HepG2 (cell line): ENCODE data around the gene SMIM14. TPM values are rescaled to one million over a fixed set of nuclear protein-coding genes. Genes with fewer than 3 reads are reported as not detected.

Source experiments
- ATAC-seq: fragments of 200-7000 bp; cut with Tn5 transposase; 3 replicates; pipeline ENCODE4 v1.9.1; 2020; ENCODE audit warnings: mild to moderate bottlenecking, moderate library complexity
- BruUV-seq: library from RNA; stranded (reverse); fragments of 400-500 nt; replicated peaks from 2 replicates; lab custom pipeline; 2021; lab: Mats Ljungman, UMichigan
- CTCF ChIA-PET: fragments of 300-600 bp; formaldehyde crosslinking; extraction: SDS; loops from one replicate; lab custom pipeline; 2021; ENCODE audit warnings: low total read pairs, inconsistent platforms, low intra/inter-chr PET ratio; lab: Yijun Ruan, JAX
- POLR2A ChIA-PET: fragments of 350-600 bp; sonication (Branson Sonifier 250); formaldehyde crosslinking; loops from one replicate; lab custom pipeline; 2020; ENCODE audit warnings: antibody characterized with exemption, inconsistent platforms; lab: Yijun Ruan, JAX
- DNase-seq: peaks from one replicate; pipeline ENCODE4 v3.0.0-alpha.2; 2015; ENCODE audit warnings: low spot score
- FAIRE-seq: peaks from 3 replicates; lab custom pipeline; 2011; peaks lifted over from hg19 to GRCh38; lab: Jason Lieb, UNC
- H2AFZ ChIP-seq: one replicate; pipeline ENCODE4 v1.6.1; 2011; ENCODE audit warnings: low read length, inconsistent platforms
- H3K27ac ChIP-seq: fragments of 300-600 bp; 3 replicates; pipeline ENCODE4 v1.8.0; 2011; ENCODE audit warnings: mixed run types, mild to moderate bottlenecking, mixed read lengths, low read length, inconsistent platforms; ENCODE audit not compliant: insufficient read depth; ENCODE audit errors: extremely low read length
- H3K27me3 ChIP-seq, 2 experiments: fragments of 200-600 bp in 1 of 2; 2 replicates in 1 of 2; 3 replicates in 1 of 2; pipeline versions ENCODE4 v1.6.0 to v1.8.0; 2011; ENCODE audit warnings: low read length in 2 of 2, mild to moderate bottlenecking in 2 of 2, moderate library complexity in 2 of 2, inconsistent platforms in 1 of 2; ENCODE audit not compliant: insufficient read depth in 2 of 2, control insufficient read depth in 1 of 2
- H3K36me3 ChIP-seq, 2 experiments: fragments of 200-600 bp in 1 of 2; replicated peaks in 1 of 2; 2 replicates in 1 of 2; 3 replicates in 1 of 2; pipeline versions ENCODE4 v1.5.1 to v1.8.0; 2011; ENCODE audit warnings: low read length in 2 of 2, inconsistent platforms in 1 of 2; ENCODE audit not compliant: insufficient read depth in 2 of 2, control insufficient read depth in 1 of 2
- H3K4me1 ChIP-seq: 2 replicates; pipeline ENCODE4 v1.5.1; 2012; ENCODE audit warnings: low read length, inconsistent platforms; ENCODE audit not compliant: insufficient read depth
- H3K4me2 ChIP-seq: 2 replicates; pipeline ENCODE4 v1.6.0; 2011; ENCODE audit warnings: low read depth, low read length, inconsistent platforms
- H3K4me3 ChIP-seq, 3 experiments: fragments of 200-600 bp in 1 of 3; sonication (generic), shearing (Covaris generic) in 1 of 3; replicated peaks in 1 of 3; 2 replicates each; pipeline ENCODE4 v1.5.1; 2011 to 2016; ENCODE audit warnings: low read length in 3 of 3, inconsistent platforms in 2 of 3, low read depth in 2 of 3, mild to moderate bottlenecking in 2 of 3, control low read depth in 1 of 3, mixed read lengths in 1 of 3; ENCODE audit not compliant: insufficient read depth in 1 of 3
- H3K79me2 ChIP-seq: one replicate; pipeline ENCODE4 v1.6.1; 2011; ENCODE audit warnings: low read length, inconsistent platforms; ENCODE audit not compliant: insufficient read depth
- H3K9ac ChIP-seq: 2 replicates; pipeline ENCODE4 v1.6.0; 2011; ENCODE audit warnings: mild to moderate bottlenecking, low read depth, low read length, inconsistent platforms; ENCODE audit not compliant: insufficient read depth
- H3K9me3 ChIP-seq: 2 replicates; pipeline ENCODE4 v1.5.1; 2012; ENCODE audit warnings: mild to moderate bottlenecking, low read length
- H4K20me1 ChIP-seq: 2 replicates; pipeline ENCODE4 v1.6.0; 2011; ENCODE audit warnings: inconsistent platforms, mild to moderate bottlenecking, low read length, moderate library complexity; ENCODE audit not compliant: insufficient read depth
- EED ChIP-seq: sonication (generic); formaldehyde crosslinking; IDR thresholded peaks from 2 replicates; pipeline ENCODE4 v1.5.0; 2020; ENCODE audit warnings: mild to moderate bottlenecking, missing genetic modification reagents
- FOXJ3 ChIP-seq: sonication (generic); formaldehyde crosslinking; IDR thresholded peaks from 2 replicates; pipeline ENCODE4 v1.4.0; 2020; ENCODE audit warnings: missing genetic modification reagents, mild to moderate bottlenecking, borderline replicate concordance
- HMG20A ChIP-seq: IDR thresholded peaks from 2 replicates; pipeline ENCODE4 v1.6.1; 2016; ENCODE audit warnings: borderline replicate concordance
- MAFF ChIP-seq: IDR thresholded peaks from 2 replicates; pipeline ENCODE4 v1.6.1; 2011; ENCODE audit warnings: low read depth, low read length, improper control_type of control experiment
- MTF1 ChIP-seq: sonication (generic); formaldehyde crosslinking; IDR thresholded peaks from 2 replicates; pipeline ENCODE4 v1.5.0; 2020; ENCODE audit warnings: missing genetic modification reagents
- SIX1 ChIP-seq: sonication (generic); formaldehyde crosslinking; IDR thresholded peaks from 2 replicates; pipeline ENCODE4 v1.4.0; 2020; ENCODE audit warnings: missing genetic modification reagents, borderline replicate concordance
- TEF ChIP-seq: sonication (generic); formaldehyde crosslinking; IDR thresholded peaks from 2 replicates; pipeline ENCODE4 v1.5.0; 2020; ENCODE audit warnings: missing genetic modification reagents
- ZBTB38 ChIP-seq: sonication (generic); formaldehyde crosslinking; IDR thresholded peaks from 2 replicates; pipeline ENCODE4 v1.5.1; 2020; ENCODE audit warnings: mild to moderate bottlenecking, missing genetic modification reagents
- ZNF138 ChIP-seq: sonication (generic); formaldehyde crosslinking; IDR thresholded peaks from 2 replicates; pipeline ENCODE4 v1.5.0; 2020; ENCODE audit warnings: mild to moderate bottlenecking, low read depth, missing genetic modification reagents
- ZNF160 ChIP-seq: sonication (generic); formaldehyde crosslinking; IDR thresholded peaks from 2 replicates; pipeline ENCODE4 v1.8.0; 2022; ENCODE audit warnings: mild to moderate bottlenecking, inconsistent platforms, missing genetic modification reagents
- ZNF460 ChIP-seq: sonication (generic); formaldehyde crosslinking; IDR thresholded peaks from 2 replicates; pipeline ENCODE4 v1.5.1; 2020; ENCODE audit warnings: missing genetic modification reagents, mild to moderate bottlenecking, borderline replicate concordance
- ZNF737 ChIP-seq: sonication (generic); formaldehyde crosslinking; IDR thresholded peaks from 2 replicates; pipeline ENCODE4 v1.5.0; 2020; ENCODE audit warnings: missing genetic modification reagents, mild to moderate bottlenecking, borderline replicate concordance
- ZNF749 ChIP-seq: sonication (generic); formaldehyde crosslinking; IDR thresholded peaks from 2 replicates; pipeline ENCODE4 v1.8.0; 2022; ENCODE audit warnings: mild to moderate bottlenecking, missing genetic modification reagents, moderate library complexity, borderline replicate concordance
- ZNF75D ChIP-seq: sonication (generic); formaldehyde crosslinking; IDR thresholded peaks from 2 replicates; pipeline ENCODE4 v1.8.1; 2023; ENCODE audit warnings: missing genetic modification reagents, mild to moderate bottlenecking, borderline replicate concordance
- ZNF776 ChIP-seq: sonication (generic); formaldehyde crosslinking; IDR thresholded peaks from 2 replicates; pipeline ENCODE4 v1.4.0; 2020; ENCODE audit warnings: mild to moderate bottlenecking, missing genetic modification reagents
- ZNF788 ChIP-seq: sonication (generic); formaldehyde crosslinking; IDR thresholded peaks from 2 replicates; pipeline ENCODE4 v1.5.0; 2020; ENCODE audit warnings: mild to moderate bottlenecking, missing genetic modification reagents, borderline replicate concordance
- ZSCAN20 ChIP-seq: sonication (generic); formaldehyde crosslinking; IDR thresholded peaks from 2 replicates; pipeline ENCODE4 v1.4.0; 2020; ENCODE audit warnings: missing genetic modification reagents, mild to moderate bottlenecking, borderline replicate concordance
- ZSCAN30 ChIP-seq: sonication (generic); formaldehyde crosslinking; IDR thresholded peaks from 2 replicates; pipeline ENCODE4 v1.5.0; 2020; ENCODE audit warnings: mild to moderate bottlenecking, missing genetic modification reagents
- WGBS: methylation state at CpG from one replicate; pipeline ENCODE4 v1.1.6; 2017; ENCODE audit warnings: low lambda C conversion rate; 5-methylcytosine and 5-hydroxymethylcytosine counted together
- in situ Hi-C: cut with HindIII; loops from 2 replicates; pipeline ENCODE4 v1.10.0; 2017; ENCODE audit warnings: low pct_unique_long_range_greater_than_20kb; ENCODE audit not compliant: extremely low pct_ligation_motif_present
- intact Hi-C: fragments of 100-400 bp; cut with micrococcal nuclease; formaldehyde crosslinking; loops from one replicate; pipeline ENCODE4 v1.10.0; 2022; ENCODE audit not compliant: unreplicated experiment
- polyA plus RNA-seq, 8 experiments: library from polyadenylated mRNA; depleted of rRNA in 3 of 8; stranded (reverse) in 7 of 8; unstranded in 1 of 8; fragments of >200 nt; fragmentation: Illumina TruSeq in 4 of 8; extraction: Trizol in 4 of 8; gene quantifications; 2 replicates each; pipeline versions ENCODE4 v1.2.1 to v1.2.3, GENCODE V29; 2011 to 2016; ENCODE audit warnings: low read depth in 4 of 8, missing spikeins in 1 of 8, mixed read lengths in 1 of 8; ENCODE audit not compliant: insufficient read depth in 1 of 8
- total RNA-seq, 5 experiments: library from RNA; depleted of rRNA; stranded (reverse); fragments of >200 nt; fragmentation: Illumina TruSeq; extraction: Trizol; gene quantifications; 2 replicates each; pipeline ENCODE4 v1.2.3, GENCODE V29; 2016; ENCODE audit warnings: low read depth in 1 of 5
- TF ChIP-seq, protein P1 (sequence below): sonication (generic); formaldehyde crosslinking; IDR thresholded peaks from 2 replicates; pipeline ENCODE4 v1.8.0; 2022; ENCODE audit warnings: mild to moderate bottlenecking, missing genetic modification reagents, moderate library complexity
- TF ChIP-seq, protein P2 (sequence below): sonication (generic); formaldehyde crosslinking; IDR thresholded peaks from 2 replicates; pipeline ENCODE4 v1.4.0; 2020; ENCODE audit warnings: missing genetic modification reagents
- TF ChIP-seq, protein P3 (sequence below): IDR thresholded peaks from 2 replicates; pipeline ENCODE4 v1.6.1; 2016; ENCODE audit warnings: mild to moderate bottlenecking, missing biosample characterization, missing genetic modification reagents

Gene SMIM14
- total and polyA plus RNA-seq, 2 of the 13 experiments (the other 11 are each of a cell fraction or from before 2014, with no cell fraction given): 16.3 to 28.1 TPM

DNA sequence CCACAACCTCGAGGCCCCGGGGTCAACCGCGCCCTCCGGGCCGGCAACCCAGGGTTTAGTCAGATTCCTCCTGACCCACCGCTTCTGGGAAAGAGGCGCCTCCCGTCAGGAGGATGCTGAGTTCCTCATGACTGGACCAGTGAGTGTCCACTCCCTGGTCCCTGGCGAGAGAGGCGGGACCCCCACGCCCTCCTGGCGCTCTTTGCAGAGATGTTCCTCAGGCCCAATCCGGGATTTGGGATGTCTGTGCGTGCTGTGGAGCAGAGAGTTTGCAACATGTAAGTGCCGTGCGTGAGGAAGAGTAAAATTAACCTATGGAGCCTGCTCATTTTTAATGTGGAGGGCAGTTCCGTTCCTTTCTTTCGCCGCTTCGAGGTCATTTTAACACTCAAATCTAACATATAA lies 110.6 kb downstream of the SMIM14 start:
- Histone ChIP-seq H3K4me1 (peaks cover 18% of the 10 kb centered on the region), H3K36me3 (peaks cover 3 to 11% of the 10 kb centered on the region in 2 experiments; a peak in 2 of 5 replicates), H3K9me3 (peaks cover 26% of the 10 kb centered on the region), H3K79me2 (peaks cover 63% of the 10 kb centered on the region), H2AFZ (no peak overlapping the region), H4K20me1 (peaks cover 28% of the 10 kb centered on the region), H3K9ac (peak overlapping the region; percentile 99), H3K4me3 (peak overlapping the region; percentile 87 to 96 (median 96)), H3K27ac (peak overlapping the region; percentile 94), H3K27me3 (peaks cover 0 to 4% of the 10 kb centered on the region in 2 experiments; a peak in 1 of 5 replicates), H3K4me2 (peak overlapping the region; percentile 80)
- in situ Hi-C loops: loop anchor here (5.0 kb wide), 1 partner anchor 109 kb away; the partner anchor contains the start of gene SMIM14
- POLR2A ChIA-PET: interaction anchor here (0.8 to 1.8 kb wide), 22 partner anchors 13 to 518 kb away, joined by 3 to 75 read pairs (median 10); partner anchors contain the start of genes KLB, LIAS, RPL9 and SMIM14
- intact Hi-C loops: loop anchor here (1.0 to 2.0 kb wide), 2 partner anchors 30 to 449 kb away; partner anchors contain the start of gene PDS5A
- DNase-seq (no peak), FAIRE-seq (no peak), ATAC-seq (peak; percentile 52)
- WGBS: under 1% methylated on average over 8 of the region's 21 CpGs
- TSS peak; percentile 84 for BruUV-seq
- CTCF ChIA-PET: no interaction called here
- TF ChIP-seq, protein P1, sequence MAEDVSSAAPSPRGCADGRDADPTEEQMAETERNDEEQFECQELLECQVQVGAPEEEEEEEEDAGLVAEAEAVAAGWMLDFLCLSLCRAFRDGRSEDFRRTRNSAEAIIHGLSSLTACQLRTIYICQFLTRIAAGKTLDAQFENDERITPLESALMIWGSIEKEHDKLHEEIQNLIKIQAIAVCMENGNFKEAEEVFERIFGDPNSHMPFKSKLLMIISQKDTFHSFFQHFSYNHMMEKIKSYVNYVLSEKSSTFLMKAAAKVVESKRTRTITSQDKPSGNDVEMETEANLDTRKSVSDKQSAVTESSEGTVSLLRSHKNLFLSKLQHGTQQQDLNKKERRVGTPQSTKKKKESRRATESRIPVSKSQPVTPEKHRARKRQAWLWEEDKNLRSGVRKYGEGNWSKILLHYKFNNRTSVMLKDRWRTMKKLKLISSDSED (CRISPR knock-in tag): 0 out of 2 replicates have a peak, but pooled peaks have one; percentile 76
- TF ChIP-seq, protein P2, sequence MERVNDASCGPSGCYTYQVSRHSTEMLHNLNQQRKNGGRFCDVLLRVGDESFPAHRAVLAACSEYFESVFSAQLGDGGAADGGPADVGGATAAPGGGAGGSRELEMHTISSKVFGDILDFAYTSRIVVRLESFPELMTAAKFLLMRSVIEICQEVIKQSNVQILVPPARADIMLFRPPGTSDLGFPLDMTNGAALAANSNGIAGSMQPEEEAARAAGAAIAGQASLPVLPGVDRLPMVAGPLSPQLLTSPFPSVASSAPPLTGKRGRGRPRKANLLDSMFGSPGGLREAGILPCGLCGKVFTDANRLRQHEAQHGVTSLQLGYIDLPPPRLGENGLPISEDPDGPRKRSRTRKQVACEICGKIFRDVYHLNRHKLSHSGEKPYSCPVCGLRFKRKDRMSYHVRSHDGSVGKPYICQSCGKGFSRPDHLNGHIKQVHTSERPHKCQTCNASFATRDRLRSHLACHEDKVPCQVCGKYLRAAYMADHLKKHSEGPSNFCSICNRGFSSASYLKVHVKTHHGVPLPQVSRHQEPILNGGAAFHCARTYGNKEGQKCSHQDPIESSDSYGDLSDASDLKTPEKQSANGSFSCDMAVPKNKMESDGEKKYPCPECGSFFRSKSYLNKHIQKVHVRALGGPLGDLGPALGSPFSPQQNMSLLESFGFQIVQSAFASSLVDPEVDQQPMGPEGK (CRISPR knock-in tag): no peak
- TF ChIP-seq ZNF138: 0 out of 2 replicates have a peak, but pooled peaks have one; percentile 35
- no peak for TF ChIP-seq ZSCAN20
- TF ChIP-seq ZNF160 (CRISPR knock-in tag): no peak
- TF ChIP-seq TEF (CRISPR knock-in tag): no peak
- TF ChIP-seq HMG20A (CRISPR knock-in tag): no peak
- no peak for TF ChIP-seq ZNF460
- 0 out of 2 replicates have a peak, but pooled peaks have one; percentile 1 for TF ChIP-seq MTF1 (CRISPR knock-in tag)
- 0 out of 2 replicates have a peak, but pooled peaks have one; percentile 19 for TF ChIP-seq ZNF737 (CRISPR knock-in tag)
- no peak for TF ChIP-seq MAFF
- TF ChIP-seq ZBTB38 (CRISPR knock-in tag): no peak
- TF ChIP-seq FOXJ3 (CRISPR knock-in tag): no peak
- TF ChIP-seq ZSCAN30 (CRISPR knock-in tag): 0 out of 2 replicates have a peak, but pooled peaks have one; percentile 0
- no peak for TF ChIP-seq ZNF749
- TF ChIP-seq SIX1: no peak
- no peak for TF ChIP-seq ZNF776 (CRISPR knock-in tag)
- no peak for TF ChIP-seq ZNF75D (CRISPR knock-in tag)
- TF ChIP-seq, protein P3, sequence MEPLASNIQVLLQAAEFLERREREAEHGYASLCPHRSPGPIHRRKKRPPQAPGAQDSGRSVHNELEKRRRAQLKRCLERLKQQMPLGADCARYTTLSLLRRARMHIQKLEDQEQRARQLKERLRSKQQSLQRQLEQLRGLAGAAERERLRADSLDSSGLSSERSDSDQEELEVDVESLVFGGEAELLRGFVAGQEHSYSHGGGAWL (CRISPR knock-in tag): no peak
- peak; percentile 79 for TF ChIP-seq EED (CRISPR knock-in tag)
- TF ChIP-seq ZNF788 (CRISPR knock-in tag): peak; percentile 20; the same call in 1 of the 2 replicates
